ENCODE results near the gene SNRNP35. TPM values are rescaled to one million over a fixed set of nuclear protein-coding genes. Genes with fewer than 3 reads are reported as not detected.
A peak's percentile ranks its signal among the peaks of the same experiment; 100 is the strongest.
"Not testable (repeated sequence)": the region's sequence is repeated elsewhere in the genome, so short reads cannot be mapped to it uniquely, and the experiment has no call there.

Gene SNRNP35
- total RNA-seq, 1 experiment from 2014 or later: 21.5 TPM

- no peak for DNase-seq (ENCODE audit: low read depth)
Measured at GRCh38 chr12:123449249-123449733, 8.6 kb upstream of the SNRNP35 start.

- no peak for DNase-seq (ENCODE audit: low read depth)
Measured at GRCh38 chr12:123449856-123450255, 8.1 kb upstream of the SNRNP35 start.

GRCh38 chr12:123450636-123451035 is 7.3 kb upstream of the SNRNP35 start:
- no peak for DNase-seq (ENCODE audit: low read depth)

GRCh38 chr12:123452276-123452550 is 5.7 kb upstream of the SNRNP35 start:
- DNase-seq (ENCODE audit: low read depth): not testable (repeated sequence)

GRCh38 chr12:123453165-123453564 is 4.8 kb upstream of the SNRNP35 start:
- no peak for DNase-seq (ENCODE audit: low read depth)

- DNase-seq (ENCODE audit: low read depth): not testable (repeated sequence)
Measured at GRCh38 chr12:123463174-123463573, 5.2 kb downstream of the SNRNP35 start.

- no peak for DNase-seq (ENCODE audit: low read depth)
Measured at GRCh38 chr12:123465084-123465483, 7.1 kb downstream of the SNRNP35 start.

GRCh38 chr12:123468786-123469185 is 10.8 kb downstream of the SNRNP35 start:
- DNase-seq (ENCODE audit: low read depth): no peak

GRCh38 chr12:123469978-123470377 is 12.0 kb downstream of the SNRNP35 start:
- no peak for DNase-seq (ENCODE audit: low read depth)

- DNase-seq (ENCODE audit: low read depth): no peak
Measured at GRCh38 chr12:123471374-123472068, 13.6 kb downstream of the SNRNP35 start.

GRCh38 chr12:123472438-123472849 is 14.5 kb downstream of the SNRNP35 start:
- DNase-seq (ENCODE audit: low read depth): no peak

GRCh38 chr12:123474485-123475245 is 16.7 kb downstream of the SNRNP35 start:
- no peak for DNase-seq (ENCODE audit: low read depth)

GRCh38 chr12:123475246-123475703 is 17.3 kb downstream of the SNRNP35 start:
- no peak for DNase-seq (ENCODE audit: low read depth)

GRCh38 chr12:123478069-123478468 is 20.1 kb downstream of the SNRNP35 start:
- no peak for DNase-seq (ENCODE audit: low read depth)

GRCh38 chr12:123478762-123479161 is 20.8 kb downstream of the SNRNP35 start:
- DNase-seq (ENCODE audit: low read depth): peak; percentile 64

GRCh38 chr12:123479442-123480180 is 21.7 kb downstream of the SNRNP35 start:
- DNase-seq (ENCODE audit: low read depth): no peak

- not testable (repeated sequence) for DNase-seq (ENCODE audit: low read depth)
Measured at GRCh38 chr12:123481251-123481650, 23.3 kb downstream of the SNRNP35 start.

GRCh38 chr12:123482876-123483275 is 24.9 kb downstream of the SNRNP35 start:
- DNase-seq (ENCODE audit: low read depth): no peak

- no peak for DNase-seq (ENCODE audit: low read depth)
Measured at GRCh38 chr12:123483602-123484248, 25.8 kb downstream of the SNRNP35 start.

GRCh38 chr12:123485756-123486155 is 27.8 kb downstream of the SNRNP35 start:
- DNase-seq (ENCODE audit: low read depth): no peak

- no peak for DNase-seq (ENCODE audit: low read depth)
Measured at GRCh38 chr12:123487428-123487827, 29.5 kb downstream of the SNRNP35 start.

Data from Daoy (cell line).